ENCODE measurements around the gene LY6G6C. TPM values are rescaled to one million over a fixed set of nuclear protein-coding genes. Genes with fewer than 3 reads are reported as not detected.

Gene LY6G6C
- total RNA-seq, 2 experiments from 2014 or later: not detected

DNA sequence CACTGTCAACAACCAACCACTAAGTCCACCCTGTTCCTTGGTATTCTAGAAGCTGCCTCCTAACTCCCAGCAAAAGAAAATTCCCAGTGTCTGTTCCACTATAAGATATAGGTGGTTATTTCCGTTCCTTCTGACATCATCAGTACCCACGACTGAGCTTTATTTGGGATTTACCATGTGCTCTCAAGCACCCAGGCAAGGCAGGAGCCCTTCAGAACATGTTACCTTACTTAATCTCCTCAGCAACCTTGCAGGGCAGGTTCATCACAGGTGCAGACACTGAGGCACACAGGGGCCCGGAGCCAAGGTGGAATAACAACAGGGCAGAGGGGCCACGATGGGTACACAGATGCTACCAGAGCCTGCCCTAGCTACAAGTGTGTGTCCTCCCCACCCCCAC, 29.2 kb downstream of the LY6G6C start:
- peaks cover 20% of the 10 kb centered on the region for H3K36me3 Mint-ChIP-seq (ENCODE audit: low read depth)
- H3K27me3 Mint-ChIP-seq: no peaks in the 10 kb centered on the region
- TF ChIP-seq, protein P1, sequence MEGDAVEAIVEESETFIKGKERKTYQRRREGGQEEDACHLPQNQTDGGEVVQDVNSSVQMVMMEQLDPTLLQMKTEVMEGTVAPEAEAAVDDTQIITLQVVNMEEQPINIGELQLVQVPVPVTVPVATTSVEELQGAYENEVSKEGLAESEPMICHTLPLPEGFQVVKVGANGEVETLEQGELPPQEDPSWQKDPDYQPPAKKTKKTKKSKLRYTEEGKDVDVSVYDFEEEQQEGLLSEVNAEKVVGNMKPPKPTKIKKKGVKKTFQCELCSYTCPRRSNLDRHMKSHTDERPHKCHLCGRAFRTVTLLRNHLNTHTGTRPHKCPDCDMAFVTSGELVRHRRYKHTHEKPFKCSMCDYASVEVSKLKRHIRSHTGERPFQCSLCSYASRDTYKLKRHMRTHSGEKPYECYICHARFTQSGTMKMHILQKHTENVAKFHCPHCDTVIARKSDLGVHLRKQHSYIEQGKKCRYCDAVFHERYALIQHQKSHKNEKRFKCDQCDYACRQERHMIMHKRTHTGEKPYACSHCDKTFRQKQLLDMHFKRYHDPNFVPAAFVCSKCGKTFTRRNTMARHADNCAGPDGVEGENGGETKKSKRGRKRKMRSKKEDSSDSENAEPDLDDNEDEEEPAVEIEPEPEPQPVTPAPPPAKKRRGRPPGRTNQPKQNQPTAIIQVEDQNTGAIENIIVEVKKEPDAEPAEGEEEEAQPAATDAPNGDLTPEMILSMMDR (IDR thresholded peaks at IDR 0.05): no peak
- DNase-seq (no peak), ATAC-seq (no peak)
- POLR2A ChIA-PET: interaction anchor here (0.9 to 2.4 kb wide), 2 partner anchors 10 to 48 kb away, joined by 3 to 6 read pairs; partner anchors contain the start of gene MSH5
- no peak overlapping the region for H3K27ac Mint-ChIP-seq
- CTCF ChIA-PET: interaction anchor here (1.7 kb wide), 1 partner anchor 77 kb away, joined by 4 read pairs; no protein-coding TSS in a partner anchor
- peaks cover 7% of the 10 kb centered on the region for H3K4me1 Mint-ChIP-seq (ENCODE audit: low read depth)
- no peaks in the 10 kb centered on the region for H3K9me3 Mint-ChIP-seq
- intact Hi-C loops (cut with micrococcal nuclease): no loop called here
- no peak overlapping the region for H3K4me3 Mint-ChIP-seq

DNA sequence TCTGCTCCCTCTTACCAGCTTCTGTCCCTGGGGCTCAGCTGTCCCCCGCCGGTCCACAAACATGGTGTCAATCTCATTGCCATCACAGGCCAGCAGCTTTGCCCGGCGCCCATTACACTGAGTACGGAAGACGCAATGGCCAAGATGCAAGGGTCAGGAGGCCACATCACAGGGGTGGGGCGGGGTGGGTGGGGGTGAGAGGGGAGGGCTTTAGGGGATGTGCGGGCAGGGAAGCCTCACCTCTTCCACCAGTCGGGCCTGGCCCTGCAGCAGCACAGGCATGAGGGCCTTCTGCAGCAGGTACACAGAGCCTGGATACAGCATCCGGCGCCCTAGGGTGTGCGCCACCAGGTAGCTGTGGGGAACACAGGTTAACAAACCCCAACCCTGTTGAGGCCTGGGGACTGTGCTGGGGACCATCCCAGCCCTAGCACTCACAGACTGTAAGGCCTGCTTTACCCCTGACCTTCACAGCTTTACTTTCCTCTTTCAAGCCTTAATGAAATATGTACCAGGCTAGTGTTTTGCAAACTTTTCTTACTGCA, 29.9 kb downstream of the LY6G6C start:
- CTCF ChIA-PET: interaction anchor here (1.4 to 2.3 kb wide), 4 partner anchors 9 to 78 kb away, joined by 4 to 9 read pairs (median 8); partner anchors contain the start of gene LY6G5C

DNA sequence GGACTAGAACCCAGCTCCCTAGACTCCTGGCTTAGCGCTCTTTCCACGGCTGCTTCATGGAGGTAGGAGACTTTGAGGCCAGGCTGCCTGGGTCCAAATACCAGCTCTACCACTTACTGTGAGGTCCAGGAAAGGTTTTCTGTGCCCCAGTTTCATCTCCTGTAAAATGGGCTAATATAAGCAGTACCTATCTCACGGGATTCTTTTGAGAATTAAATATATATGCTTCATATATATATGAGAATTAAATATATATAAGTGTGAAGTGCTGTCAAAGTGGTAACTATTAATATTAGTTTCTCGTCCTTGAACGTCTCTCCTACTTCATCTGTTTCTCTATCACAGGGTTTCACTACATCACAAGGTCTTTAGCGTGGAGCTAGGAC, 30.5 kb downstream of the LY6G6C start:
- no peaks in the 10 kb centered on the region for H3K9me3 Mint-ChIP-seq
- H3K4me3 Mint-ChIP-seq: no peak overlapping the region
- no peaks in the 10 kb centered on the region for H3K27me3 Mint-ChIP-seq
- ChIA-PET CTCF (interaction anchor here (1.1 to 2.3 kb wide), 8 partner anchors 9 to 139 kb away, joined by 3 to 9 read pairs (median 5); partner anchors contain the start of gene LY6G5C), POLR2A (interaction anchor here (0.7 to 2.4 kb wide), 5 partner anchors 17 to 49 kb away, joined by 3 to 6 read pairs (median 3); partner anchors contain the start of gene MSH5)
- DNase-seq (no peak), ATAC-seq (no peak)
- H3K36me3 Mint-ChIP-seq (ENCODE audit: low read depth): peaks cover 17% of the 10 kb centered on the region
- intact Hi-C loops (cut with micrococcal nuclease): no loop called here
- TF ChIP-seq, protein P1 (IDR thresholded peaks at IDR 0.05): no peak
- H3K4me1 Mint-ChIP-seq (ENCODE audit: low read depth): peaks cover 5% of the 10 kb centered on the region
- no peak overlapping the region for H3K27ac Mint-ChIP-seq

More for the DNA sequence above, 29.9 kb downstream of the LY6G6C start:
- Mint-ChIP-seq H3K4me1 (ENCODE audit: low read depth) (peaks cover 5% of the 10 kb centered on the region), H3K27me3 (no peaks in the 10 kb centered on the region), H3K9me3 (no peaks in the 10 kb centered on the region), H3K27ac (no peak overlapping the region), H3K36me3 (ENCODE audit: low read depth) (peaks cover 14% of the 10 kb centered on the region), H3K4me3 (no peak overlapping the region)
- TF ChIP-seq, protein P1 (IDR thresholded peaks at IDR 0.05): no peak
- intact Hi-C loops (cut with micrococcal nuclease): no loop called here
- no peak for DNase-seq
- no peak for ATAC-seq
- POLR2A ChIA-PET: interaction anchor here (0.7 to 2.4 kb wide), 5 partner anchors 10 to 48 kb away, joined by 3 to 6 read pairs (median 3); partner anchors contain the start of gene MSH5

DNA sequence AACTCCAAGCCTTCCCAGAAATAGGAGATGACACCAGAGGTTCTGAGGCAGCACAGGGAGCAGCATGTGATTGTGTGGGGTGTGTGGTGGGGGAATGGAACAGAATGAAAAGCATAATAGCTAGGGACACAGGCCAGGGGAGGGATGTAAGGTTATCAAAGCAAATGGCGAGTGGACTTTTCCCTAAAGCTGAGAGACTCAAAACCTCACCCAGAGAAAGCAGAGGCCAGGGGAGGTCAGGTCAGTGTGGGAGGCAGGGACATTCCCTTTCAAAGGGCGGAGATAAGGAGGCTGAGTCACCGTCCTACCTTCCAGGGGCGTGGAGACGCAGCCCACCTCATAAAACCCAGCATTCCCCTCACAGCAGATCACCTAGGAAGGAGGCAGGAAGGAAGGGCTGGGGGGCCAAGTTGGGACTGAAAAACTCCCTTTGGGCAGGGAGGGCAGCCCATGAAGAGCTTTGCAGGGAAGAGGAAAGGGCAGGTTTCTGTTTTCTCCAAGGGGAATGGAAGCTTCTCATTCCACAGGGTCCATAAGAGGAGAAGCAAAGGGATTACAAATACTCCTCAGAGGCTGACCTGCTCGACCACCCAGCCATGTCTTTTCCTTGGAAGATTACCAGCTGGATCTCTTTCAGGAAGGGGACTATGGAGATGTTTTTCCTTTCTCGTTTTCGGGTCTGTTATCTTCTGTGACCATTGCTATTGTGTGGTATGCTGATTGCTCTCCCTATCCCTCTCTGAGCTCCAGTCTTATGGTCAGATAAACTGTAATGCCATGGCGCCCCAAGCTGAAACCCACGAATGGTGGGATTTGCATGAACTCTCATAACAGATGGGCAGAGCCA, 31.1 kb downstream of the LY6G6C start:
- H3K4me1 Mint-ChIP-seq (ENCODE audit: low read depth): peaks cover 5% of the 10 kb centered on the region
- POLR2A ChIA-PET: interaction anchor here (0.7 to 1.2 kb wide), 4 partner anchors 17 to 21 kb away, joined by 3 to 5 read pairs (median 3); no protein-coding TSS in a partner anchor
- TF ChIP-seq, protein P1 (IDR thresholded peaks at IDR 0.05): no peak
- ATAC-seq: no peak
- peak overlapping the region; percentile 40 for H3K27ac Mint-ChIP-seq
- CTCF ChIA-PET: interaction anchor here (0.7 to 2.3 kb wide), 12 partner anchors 9 to 146 kb away, joined by 3 to 9 read pairs (median 4); partner anchors contain the start of genes LY6G5C and LY6G6F
- no peak overlapping the region for H3K4me3 Mint-ChIP-seq
- no peaks in the 10 kb centered on the region for H3K27me3 Mint-ChIP-seq
- peaks cover 17% of the 10 kb centered on the region for H3K36me3 Mint-ChIP-seq (ENCODE audit: low read depth)
- no peak for DNase-seq
- intact Hi-C loops (cut with micrococcal nuclease): no loop called here
- H3K9me3 Mint-ChIP-seq: no peaks in the 10 kb centered on the region
